ENCODE measurements around the gene FAM13A.

The FAM13A gene

DNA sequence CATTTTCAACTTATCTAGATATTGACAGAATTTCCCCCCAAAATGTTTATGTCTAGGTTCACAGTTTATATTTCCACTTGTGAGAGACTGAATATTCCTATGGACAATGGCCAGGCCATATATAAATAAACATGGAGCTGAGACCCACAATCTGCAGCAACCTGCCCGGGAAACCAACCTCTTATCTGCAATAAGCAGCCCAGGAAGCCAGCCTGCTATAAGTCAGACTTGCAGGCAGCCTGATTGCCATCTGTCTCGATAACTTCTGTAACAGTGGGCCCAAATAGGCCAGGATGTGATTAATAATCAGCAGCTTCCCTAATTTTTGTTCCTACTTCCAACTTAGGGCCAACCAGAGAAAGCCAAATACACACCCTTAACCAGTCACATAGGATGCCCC lies 354.2 kb downstream of the FAM13A start:
- DNase-seq: no peak

DNA sequence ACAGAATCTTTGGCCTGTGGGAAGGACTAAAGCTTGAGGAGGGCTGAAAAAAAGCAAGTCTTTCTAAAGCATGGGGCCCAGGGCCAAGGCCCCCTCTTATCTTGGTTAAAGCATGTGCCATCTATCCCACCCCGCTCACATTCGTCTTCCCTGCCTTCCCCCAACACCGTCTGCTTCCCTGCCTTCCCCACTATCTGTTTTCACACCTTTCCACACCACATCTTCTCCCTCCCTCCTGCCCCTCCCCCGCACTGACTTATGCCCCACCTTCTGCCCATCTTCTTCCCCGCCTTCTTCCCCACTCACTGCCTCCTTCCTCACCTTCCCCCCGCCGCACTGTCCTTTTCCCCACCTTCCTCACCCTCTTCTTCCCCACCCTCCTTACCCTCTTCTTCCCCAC lies 358.5 kb downstream of the FAM13A start:
- DNase-seq: no peak

DNA sequence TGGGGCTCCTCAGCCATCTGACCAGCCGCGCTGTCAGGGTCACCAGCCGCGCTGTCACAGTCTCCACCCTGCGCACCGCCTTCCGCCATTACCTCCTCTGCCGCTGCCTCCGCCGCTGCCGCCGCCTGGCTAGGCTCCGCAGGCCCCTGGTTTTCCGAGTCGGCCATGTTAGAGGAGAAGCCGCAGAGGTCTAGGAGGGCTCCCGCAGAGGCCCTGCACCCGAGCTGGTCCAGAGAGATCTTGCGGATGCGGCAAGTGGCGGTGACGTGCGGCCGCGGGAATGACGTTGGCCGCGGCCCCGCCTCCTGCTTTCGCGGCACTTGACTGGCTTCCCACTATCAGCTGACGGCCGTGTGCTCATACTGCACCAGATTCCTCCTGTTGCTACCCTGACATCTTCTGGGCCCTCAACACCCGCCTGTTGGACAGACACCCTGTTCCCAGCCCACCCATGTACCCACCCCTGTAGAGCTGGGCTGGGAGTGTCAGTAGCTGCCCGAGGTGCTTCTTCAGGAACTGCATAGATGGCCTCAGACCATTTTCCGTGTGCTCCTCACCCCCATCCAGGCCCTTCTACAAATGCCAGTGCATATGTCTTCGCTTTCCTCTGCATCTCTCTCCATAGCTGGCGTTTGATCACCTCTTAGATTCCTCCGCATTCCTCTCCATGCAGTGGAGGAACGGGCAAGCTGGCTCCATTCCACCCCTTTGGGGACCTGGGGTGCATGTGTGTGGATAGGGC lies 359.2 kb downstream of the FAM13A start, which contains the start of gene NAP1L5:
Gene NAP1L5, minus strand, starts transcription at position 242 of the 742 bp plus-strand sequence. Its CDS starts 75 bp downstream, at position 167.
- DNase-seq: peak; percentile 69

DNA sequence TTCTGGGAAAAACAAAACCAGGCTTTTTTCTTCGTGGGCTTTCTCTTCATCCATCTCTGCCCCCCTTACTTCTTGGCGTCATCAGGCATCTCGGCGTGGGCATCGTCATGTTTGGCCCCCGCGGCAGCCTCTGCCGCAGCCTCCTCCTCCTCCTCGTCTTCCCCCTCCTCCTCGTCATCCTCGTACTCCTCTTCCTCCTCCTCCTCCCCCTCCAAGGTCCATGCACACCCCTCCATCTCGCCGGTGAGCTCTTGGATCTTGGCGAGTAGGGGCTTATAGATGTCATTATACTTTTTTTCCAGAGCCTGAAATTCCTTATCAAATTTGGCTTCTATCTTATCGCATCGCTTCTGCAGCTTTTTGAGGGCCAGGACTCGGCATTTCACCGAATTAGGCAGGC lies 359.8 kb downstream of the FAM13A start:
- peak; percentile 6 for DNase-seq

DNA sequence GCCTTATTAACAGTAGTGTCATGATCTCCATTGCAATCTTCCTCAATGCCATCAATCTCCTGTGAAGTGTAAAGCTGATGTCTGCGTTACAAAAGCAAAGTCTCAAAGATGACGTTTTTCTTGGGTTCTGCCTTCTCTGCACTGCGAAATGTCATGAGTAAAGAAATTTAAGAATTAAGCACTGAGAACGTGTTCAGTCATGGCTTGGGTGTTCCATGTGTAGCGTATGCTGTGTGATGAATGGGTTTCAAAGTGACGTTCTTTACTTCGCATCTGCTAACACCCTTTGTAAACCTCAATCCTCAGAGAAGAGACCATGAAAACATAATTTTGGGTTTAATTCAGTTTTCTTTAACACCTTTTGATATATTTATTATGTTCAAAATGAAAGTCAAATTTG lies 360.4 kb downstream of the FAM13A start:
- no peak for DNase-seq

DNA sequence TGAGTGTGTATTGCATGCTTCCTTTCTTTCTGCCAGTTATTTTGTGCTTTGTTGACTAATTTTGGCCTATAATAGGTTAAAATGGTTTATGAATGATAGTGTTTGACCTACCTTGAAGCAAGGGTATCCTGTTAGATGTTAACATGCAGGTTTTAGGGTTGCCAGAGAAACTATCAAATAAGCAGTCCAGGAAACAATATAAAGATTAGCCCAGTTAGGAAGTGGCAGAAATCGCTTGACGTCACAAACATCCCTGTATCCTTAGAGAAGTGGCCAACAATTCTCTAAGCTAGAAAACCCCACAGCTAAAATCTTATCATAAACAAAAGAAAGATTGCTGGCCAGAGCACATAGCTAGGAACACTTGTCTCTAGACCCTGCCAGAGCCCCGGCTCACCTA lies 363.2 kb downstream of the FAM13A start:
- DNase-seq: no peak

DNA sequence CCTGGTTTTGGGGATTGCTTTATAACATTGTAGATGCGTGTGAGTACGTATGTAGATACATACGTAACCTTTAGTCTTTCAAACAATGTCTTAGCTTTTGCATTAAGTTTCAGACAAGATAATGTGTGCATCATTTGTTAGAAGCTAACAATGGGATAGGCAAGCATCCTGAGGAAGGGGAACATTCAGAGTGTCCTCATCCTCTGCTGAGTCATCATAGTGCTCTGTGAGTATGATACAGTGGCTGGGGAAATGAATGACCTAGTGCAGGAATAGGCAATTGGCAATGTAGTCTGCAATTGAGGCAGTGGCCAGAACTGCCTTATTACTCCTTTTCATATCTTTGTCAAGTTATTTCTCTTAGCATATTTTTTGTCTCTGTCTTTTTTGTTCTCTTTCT lies 366.6 kb downstream of the FAM13A start:
- DNase-seq: no peak

DNA sequence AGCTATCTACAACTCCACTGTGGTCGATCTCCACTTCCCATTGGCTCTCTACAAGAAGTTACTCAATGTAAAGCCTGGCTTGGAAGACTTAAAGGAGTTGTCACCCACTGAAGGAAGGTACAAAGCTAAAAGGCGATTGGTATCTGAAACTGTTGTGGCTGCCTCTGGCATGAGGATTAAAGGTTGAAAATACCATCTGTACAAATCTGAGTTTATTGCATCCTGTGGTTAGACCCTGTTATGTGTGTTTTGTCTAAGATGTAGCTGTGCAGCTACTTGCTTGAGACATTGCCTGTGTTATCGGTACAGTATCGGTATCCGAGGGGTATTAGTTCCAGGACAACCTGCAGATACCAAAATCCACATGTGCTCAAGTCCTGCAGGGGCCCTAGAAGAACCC lies 375.8 kb downstream of the FAM13A start:
- DNase-seq: no peak

Measured in activated CD4-positive, alpha-beta T cell treated with anti-CD3 and anti-CD28 coated beads, Interleukin-2, amount 50 U/mL, for 1 hour (primary cell).